WI38 (cell line): ENCODE results near the gene ABCA10.
"Not testable (repeated sequence)": the region's sequence is repeated elsewhere in the genome, so short reads cannot be mapped to it uniquely, and the experiment has no call there.

ENCODE experiments used
- H3K4me3 ChIP-seq: 2 replicates; pipeline ENCODE4 v1.5.1; 2011; ENCODE audit warnings: low read depth, mild to moderate bottlenecking, control low read depth, low read length
- CTCF ChIP-seq: IDR thresholded peaks from 2 replicates; pipeline ENCODE4 v1.5.1; 2012; ENCODE audit warnings: low read depth, mild to moderate bottlenecking, control low read depth, low read length

The ABCA10 gene

GRCh38 chr17:69175625-69176456, 52.8 kb downstream of the ABCA10 start:
- no peak overlapping the region for H3K4me3 ChIP-seq
- no peak for TF ChIP-seq CTCF

- H3K4me3 ChIP-seq = no peak overlapping the region
- no peak for TF ChIP-seq CTCF
Observed at GRCh38 chr17:69175262-69175624, 53.4 kb downstream of the ABCA10 start.

GRCh38 chr17:69173118-69173517, 55.5 kb downstream of the ABCA10 start:
- no peak for TF ChIP-seq CTCF
- no peak overlapping the region for H3K4me3 ChIP-seq

- TF ChIP-seq CTCF = no peak
- no peak overlapping the region for H3K4me3 ChIP-seq
Observed at GRCh38 chr17:69170377-69170776, 58.2 kb downstream of the ABCA10 start.

GRCh38 chr17:69168642-69169041, 60.0 kb downstream of the ABCA10 start:
- H3K4me3 ChIP-seq = not testable (repeated sequence)

- no peak overlapping the region for H3K4me3 ChIP-seq
- no peak for TF ChIP-seq CTCF
Observed at GRCh38 chr17:69166957-69167356, 61.7 kb downstream of the ABCA10 start.

GRCh38 chr17:69164206-69164605, 64.4 kb downstream of the ABCA10 start:
- no peak for TF ChIP-seq CTCF
- no peak overlapping the region for H3K4me3 ChIP-seq

- no peak overlapping the region for H3K4me3 ChIP-seq
- TF ChIP-seq CTCF = no peak
Observed at GRCh38 chr17:69159418-69159817, 69.2 kb downstream of the ABCA10 start.
